NT2/D1 (cell line): Measurements from ENCODE around the gene TSPAN1.

ENCODE experiments used
- SUZ12 ChIP-seq: IDR thresholded peaks from 2 replicates; pipeline ENCODE4 v1.6.1; 2011; ENCODE audit not compliant: insufficient read length, insufficient read depth; ENCODE audit errors: extremely low read depth
- YY1 ChIP-seq: IDR thresholded peaks from 2 replicates; pipeline ENCODE4 v1.6.1; 2011; ENCODE audit not compliant: insufficient read length, insufficient read depth

GRCh38 chr1:46136711-46137110, 38.2 kb upstream of the TSPAN1 start:
- TF ChIP-seq YY1 (no peak), SUZ12 (no peak)
